Vagina (tissue), 2 donors: ENCODE measurements around the gene TAF1B. TPM values are rescaled to one million over a fixed set of nuclear protein-coding genes. Genes with fewer than 3 reads are reported as not detected.
"Not testable (repeated sequence)": the region's sequence is repeated elsewhere in the genome, so short reads cannot be mapped to it uniquely, and the experiment has no call there.

Experiments
- DNase-seq, 2 donors: peaks; one replicate each; pipeline ENCODE4 v3.0.0-alpha.2; 2017; ENCODE audit errors: extremely low spot score in 2 of 2
- H3K27ac ChIP-seq: fragments of 200-600 bp; sonication (generic); one replicate; pipeline ENCODE4 v1.5.1; 2019
- H3K27me3 ChIP-seq: fragments of 200-600 bp; sonication (generic); one replicate; pipeline ENCODE4 v1.5.1; 2019
- H3K36me3 ChIP-seq, 2 donors: fragments of 200-600 bp; sonication (generic); one replicate each; pipeline ENCODE4 v1.5.1; 2017 to 2019
- H3K4me1 ChIP-seq: fragments of 200-600 bp; sonication (generic); one replicate; pipeline ENCODE4 v1.5.1; 2019
- H3K4me3 ChIP-seq, 2 donors: fragments of 200-600 bp; sonication (generic); 1 replicate in 1 of 2; 2 replicates in 1 of 2; pipeline ENCODE4 v1.5.1; 2016 to 2019
- H3K9me3 ChIP-seq: fragments of 200-600 bp; sonication (generic); one replicate; pipeline ENCODE4 v1.5.1; 2019
- POLR2A ChIP-seq, 2 donors: fragments of 450-650 bp; IDR thresholded peaks; one replicate each; pipeline ENCODE4 v1.6.1; 2017; ENCODE audit warnings: antibody characterized with exemption in 2 of 2, mild to moderate bottlenecking in 2 of 2, moderate library complexity in 2 of 2
- POLR2AphosphoS5 ChIP-seq, 2 donors: sonication (generic); formaldehyde crosslinking; IDR thresholded peaks; one replicate each; pipeline ENCODE4 v1.9.0; 2017; ENCODE audit warnings: antibody characterized with exemption in 2 of 2, mild to moderate bottlenecking in 2 of 2, low read depth in 1 of 2; ENCODE audit not compliant: insufficient read depth in 1 of 2
- intact Hi-C: fragments of 100-400 bp; cut with DNase I; formaldehyde crosslinking; loops from one replicate; pipeline ENCODE4 v1.15.1; 2023
- total RNA-seq: library from RNA; depleted of rRNA; stranded (reverse); fragments of >200 nt; gene quantifications from one replicate; pipeline ENCODE4 v1.2.3, GENCODE V29; 2016
- TF ChIP-seq, protein P1 (sequence below), 3 experiments: fragments of 450-650 bp in 2 of 3; fragments of 200-600 bp in 1 of 3; sonication (generic) in 1 of 3; IDR thresholded peaks; one replicate each; pipeline ENCODE4 v1.5.1; 2017 to 2019; ENCODE audit warnings: antibody characterized with exemption in 3 of 3, mild to moderate bottlenecking in 2 of 3, moderate library complexity in 2 of 3

Gene TAF1B
- total RNA-seq, 1 donor from 2014 or later = 20.1 TPM

- H3K27ac ChIP-seq = no peak overlapping the region
- no peak for DNase-seq
- TF ChIP-seq POLR2A (IDR thresholded peaks at IDR 0.05) (no peak), POLR2AphosphoS5 (IDR thresholded peaks at IDR 0.05; ENCODE audit: insufficient read depth in 1 of 2, low read depth in 1 of 2) (no peak)
- TF ChIP-seq, protein P1, sequence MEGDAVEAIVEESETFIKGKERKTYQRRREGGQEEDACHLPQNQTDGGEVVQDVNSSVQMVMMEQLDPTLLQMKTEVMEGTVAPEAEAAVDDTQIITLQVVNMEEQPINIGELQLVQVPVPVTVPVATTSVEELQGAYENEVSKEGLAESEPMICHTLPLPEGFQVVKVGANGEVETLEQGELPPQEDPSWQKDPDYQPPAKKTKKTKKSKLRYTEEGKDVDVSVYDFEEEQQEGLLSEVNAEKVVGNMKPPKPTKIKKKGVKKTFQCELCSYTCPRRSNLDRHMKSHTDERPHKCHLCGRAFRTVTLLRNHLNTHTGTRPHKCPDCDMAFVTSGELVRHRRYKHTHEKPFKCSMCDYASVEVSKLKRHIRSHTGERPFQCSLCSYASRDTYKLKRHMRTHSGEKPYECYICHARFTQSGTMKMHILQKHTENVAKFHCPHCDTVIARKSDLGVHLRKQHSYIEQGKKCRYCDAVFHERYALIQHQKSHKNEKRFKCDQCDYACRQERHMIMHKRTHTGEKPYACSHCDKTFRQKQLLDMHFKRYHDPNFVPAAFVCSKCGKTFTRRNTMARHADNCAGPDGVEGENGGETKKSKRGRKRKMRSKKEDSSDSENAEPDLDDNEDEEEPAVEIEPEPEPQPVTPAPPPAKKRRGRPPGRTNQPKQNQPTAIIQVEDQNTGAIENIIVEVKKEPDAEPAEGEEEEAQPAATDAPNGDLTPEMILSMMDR (IDR thresholded peaks at IDR 0.05) = no peak
- H3K4me3 ChIP-seq = no peak overlapping the region
- H3K36me3 ChIP-seq = peaks cover 0 to 4% of the 10 kb centered on the region in 2 donors
- no peaks in the 10 kb centered on the region for H3K4me1 ChIP-seq
- intact Hi-C loops = no loop called here
- H3K9me3 ChIP-seq = no peaks in the 10 kb centered on the region
- no peaks in the 10 kb centered on the region for H3K27me3 ChIP-seq
Measured at GRCh38 chr2:9918275-9918674, 75.0 kb downstream of the TAF1B start.

- no peaks in the 10 kb centered on the region for H3K36me3 ChIP-seq
- no peak overlapping the region for H3K27ac ChIP-seq
- H3K27me3 ChIP-seq = no peaks in the 10 kb centered on the region
- H3K9me3 ChIP-seq = no peaks in the 10 kb centered on the region
- intact Hi-C loops = no loop called here
- no peak for DNase-seq
- no peak overlapping the region for H3K4me3 ChIP-seq
- no peaks in the 10 kb centered on the region for H3K4me1 ChIP-seq
- TF ChIP-seq POLR2AphosphoS5 (IDR thresholded peaks at IDR 0.05; ENCODE audit: insufficient read depth in 1 of 2, low read depth in 1 of 2) = no peak
- TF ChIP-seq, protein P1 (IDR thresholded peaks at IDR 0.05) = no peak
- TF ChIP-seq POLR2A (IDR thresholded peaks at IDR 0.05) = no peak
Measured at GRCh38 chr2:9919512-9919911, 76.2 kb downstream of the TAF1B start.

GRCh38 chr2:9927020-9927419 is 83.7 kb downstream of the TAF1B start:
- H3K9me3 ChIP-seq, H3K4me1 ChIP-seq, DNase-seq, H3K4me3 ChIP-seq, intact Hi-C loops, H3K36me3 ChIP-seq, H3K27ac ChIP-seq, H3K27me3 ChIP-seq: not testable (repeated sequence)

DNA sequence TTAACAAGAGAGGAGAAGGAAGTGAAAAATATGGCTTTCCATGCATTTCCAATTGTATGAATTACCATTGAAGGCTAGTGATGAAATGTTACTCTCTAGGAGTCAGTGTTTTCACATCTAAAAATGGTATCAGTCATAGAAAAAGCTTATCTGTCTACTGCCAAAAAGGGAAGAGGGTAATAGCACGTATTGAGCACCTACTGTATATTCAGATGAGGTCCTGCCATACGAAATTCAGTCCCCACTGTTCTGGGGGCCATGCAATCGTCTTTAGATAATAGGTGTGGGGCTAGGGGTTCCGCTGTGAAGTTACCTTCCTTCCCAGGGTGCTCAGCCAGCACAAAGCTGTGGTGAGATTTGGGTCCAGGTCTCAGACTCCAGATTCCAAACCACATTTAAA is 94.0 kb downstream of the TAF1B start:
- Histone ChIP-seq H3K4me3 (no peak overlapping the region), H3K9me3 (no peaks in the 10 kb centered on the region), H3K36me3 (peaks cover 0 to 12% of the 10 kb centered on the region in 2 donors), H3K27ac (no peak overlapping the region), H3K4me1 (peaks cover 4% of the 10 kb centered on the region), H3K27me3 (no peaks in the 10 kb centered on the region)
- intact Hi-C loops = no loop called here
- DNase-seq = no peak
- TF ChIP-seq POLR2AphosphoS5 (IDR thresholded peaks at IDR 0.05; ENCODE audit: insufficient read depth in 1 of 2, low read depth in 1 of 2) (no peak), POLR2A (IDR thresholded peaks at IDR 0.05) (no peak)
- TF ChIP-seq, protein P1 (IDR thresholded peaks at IDR 0.05) = no peak

GRCh38 chr2:9937968-9938367 is 94.7 kb downstream of the TAF1B start:
- H3K4me1 ChIP-seq = peaks cover 4% of the 10 kb centered on the region
- no peaks in the 10 kb centered on the region for H3K9me3 ChIP-seq
- H3K4me3 ChIP-seq = no peak overlapping the region
- no peaks in the 10 kb centered on the region for H3K27me3 ChIP-seq
- no peak for DNase-seq
- peaks cover 0 to 8% of the 10 kb centered on the region in 2 donors for H3K36me3 ChIP-seq
- H3K27ac ChIP-seq = no peak overlapping the region
- TF ChIP-seq POLR2A (IDR thresholded peaks at IDR 0.05) (no peak), POLR2AphosphoS5 (IDR thresholded peaks at IDR 0.05; ENCODE audit: insufficient read depth in 1 of 2, low read depth in 1 of 2) (no peak)
- TF ChIP-seq, protein P1 (IDR thresholded peaks at IDR 0.05) = no peak
- intact Hi-C loops = no loop called here
